AML-193 (cell line): ENCODE measurements around the gene UBALD1.

Source experiments
- DNase-seq, 2 experiments: peaks; one replicate each; lab custom pipeline; 2025; lab: John Stamatoyannopoulos, UW

Gene UBALD1

DNA sequence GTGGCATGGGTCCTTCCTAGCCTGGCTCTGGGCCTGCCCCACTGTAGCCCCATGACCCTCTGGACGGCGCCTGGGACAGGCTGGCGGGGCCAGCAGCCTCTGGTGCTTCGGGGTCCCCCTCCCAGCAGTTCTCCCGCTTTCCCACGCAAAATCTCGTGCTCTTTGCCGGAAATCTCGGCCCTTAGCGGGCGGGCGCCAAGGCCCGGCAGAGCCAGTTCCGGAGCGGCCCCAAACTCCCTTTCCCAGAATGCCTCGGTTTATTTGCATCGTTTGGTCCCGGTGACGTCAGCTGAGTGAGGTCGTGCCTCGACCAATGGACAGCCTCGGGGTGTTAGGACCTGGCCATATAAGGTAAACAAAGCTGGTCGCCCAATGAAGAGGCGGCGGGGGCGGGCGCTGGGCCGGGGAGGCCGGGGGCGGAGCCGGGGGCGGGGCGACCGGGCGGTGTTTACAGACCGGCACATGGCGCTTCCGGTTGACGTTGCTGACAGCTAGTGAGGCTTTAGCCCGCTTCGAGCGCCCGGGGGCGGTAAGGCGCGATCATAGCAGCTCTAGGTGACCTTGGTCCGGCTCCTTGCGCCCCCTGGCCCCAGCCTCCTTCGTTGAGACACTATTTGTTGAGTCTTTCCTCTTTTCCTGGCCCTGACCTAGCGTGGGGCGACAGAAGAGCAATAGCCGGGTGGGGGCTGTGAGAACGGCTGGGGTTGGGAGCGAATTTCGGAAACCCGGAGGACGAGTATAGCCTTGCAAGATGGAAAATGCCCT, 1.5 kb upstream of the UBALD1 start:
- peak; percentile 99 for DNase-seq

DNA sequence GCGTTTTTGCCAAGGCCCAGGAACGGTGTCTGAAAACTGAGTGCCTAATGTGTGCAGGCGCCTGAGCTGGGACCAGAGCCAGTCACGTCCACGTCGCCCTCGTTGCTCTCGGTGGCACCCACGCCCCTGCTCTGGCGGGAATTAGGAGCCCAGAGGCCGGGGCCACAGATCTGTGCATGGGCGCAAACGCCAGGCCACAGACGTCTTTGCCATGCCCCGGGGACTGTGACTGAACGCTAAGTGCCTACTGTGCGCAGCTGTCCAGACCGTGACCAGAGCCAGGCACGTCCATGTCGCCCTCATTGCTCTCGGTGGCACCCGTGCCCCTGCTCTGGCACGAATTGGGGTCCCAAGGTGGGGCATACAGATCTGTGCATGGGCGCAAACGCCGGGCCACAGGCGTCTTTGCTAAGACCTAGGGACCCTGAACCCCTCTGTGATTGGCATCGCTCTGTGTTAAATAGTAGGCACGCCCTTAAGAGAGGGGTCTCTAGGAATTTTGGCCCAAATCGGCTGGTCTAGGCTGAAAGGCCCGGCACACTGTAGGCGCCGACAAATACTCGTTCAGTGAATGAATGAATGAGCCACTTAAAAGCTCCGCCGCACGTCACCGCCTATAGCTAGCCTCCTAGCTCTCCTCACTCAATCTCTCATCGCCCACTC, 827 bp upstream of the UBALD1 start:
- no peak for DNase-seq

- peak in 1 of 2 experiments; percentile 6 for DNase-seq
Observed at GRCh38 chr16:4613636-4614570, 785 bp downstream of the UBALD1 start.

GRCh38 chr16:4612977-4613635, 1.6 kb downstream of the UBALD1 start:
- no peak for DNase-seq

DNA sequence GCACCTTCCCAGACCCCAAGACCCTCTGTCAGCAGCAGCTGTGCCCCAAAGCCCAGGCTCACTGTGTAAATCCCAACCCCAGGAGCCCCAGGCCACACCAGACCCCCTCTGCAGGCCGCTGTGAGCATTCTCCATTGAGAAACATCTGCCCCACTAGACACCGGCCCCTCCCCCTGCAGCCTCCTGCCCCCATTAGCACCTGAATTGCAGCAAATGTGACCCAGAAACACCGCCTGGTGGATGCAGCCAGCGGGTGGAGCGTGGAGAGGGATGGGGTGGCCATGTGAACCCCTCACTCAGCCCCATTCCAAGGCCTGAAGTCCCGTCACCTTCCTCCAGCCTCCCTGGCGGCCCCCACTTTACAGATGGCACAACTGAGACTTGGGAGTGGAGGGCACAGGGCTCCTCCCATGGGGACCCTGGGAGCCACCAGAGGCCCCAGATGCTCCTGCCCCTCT, 2.2 kb downstream of the UBALD1 start:
- no peak for DNase-seq

DNA sequence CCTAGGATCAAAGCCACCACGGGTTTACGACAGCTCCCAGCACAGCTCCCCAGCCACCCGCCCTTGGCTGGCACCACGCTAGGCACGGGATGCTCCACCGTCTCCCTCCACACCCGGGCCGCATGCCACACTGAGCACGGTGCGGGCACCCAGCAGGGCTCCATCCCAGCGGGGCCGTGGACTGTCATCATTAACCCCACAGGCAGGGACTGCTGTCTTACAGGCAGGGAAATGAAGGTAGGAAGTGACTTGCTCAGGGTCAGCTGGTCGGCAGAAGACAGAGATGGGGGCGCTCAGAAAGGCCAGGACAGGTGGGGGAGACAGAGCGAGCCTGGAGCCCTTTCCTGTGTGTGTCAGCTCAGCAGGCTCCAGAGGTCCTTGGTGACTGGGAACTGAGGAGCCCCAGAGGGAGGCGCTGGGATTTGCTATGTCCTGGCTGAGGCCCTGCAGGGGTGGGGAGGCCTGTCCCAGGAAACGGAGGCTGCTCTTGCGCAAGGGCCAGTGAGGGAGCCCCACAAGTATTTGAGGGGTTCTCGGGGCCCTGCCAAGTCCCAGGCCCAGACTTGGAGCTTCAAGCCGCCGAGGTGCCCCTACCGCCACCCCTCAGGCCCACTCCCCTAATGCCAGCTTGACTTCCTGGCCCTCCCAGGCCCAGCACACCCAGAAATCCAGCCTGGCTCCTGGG, 3.2 kb downstream of the UBALD1 start:
- no peak for DNase-seq

DNA sequence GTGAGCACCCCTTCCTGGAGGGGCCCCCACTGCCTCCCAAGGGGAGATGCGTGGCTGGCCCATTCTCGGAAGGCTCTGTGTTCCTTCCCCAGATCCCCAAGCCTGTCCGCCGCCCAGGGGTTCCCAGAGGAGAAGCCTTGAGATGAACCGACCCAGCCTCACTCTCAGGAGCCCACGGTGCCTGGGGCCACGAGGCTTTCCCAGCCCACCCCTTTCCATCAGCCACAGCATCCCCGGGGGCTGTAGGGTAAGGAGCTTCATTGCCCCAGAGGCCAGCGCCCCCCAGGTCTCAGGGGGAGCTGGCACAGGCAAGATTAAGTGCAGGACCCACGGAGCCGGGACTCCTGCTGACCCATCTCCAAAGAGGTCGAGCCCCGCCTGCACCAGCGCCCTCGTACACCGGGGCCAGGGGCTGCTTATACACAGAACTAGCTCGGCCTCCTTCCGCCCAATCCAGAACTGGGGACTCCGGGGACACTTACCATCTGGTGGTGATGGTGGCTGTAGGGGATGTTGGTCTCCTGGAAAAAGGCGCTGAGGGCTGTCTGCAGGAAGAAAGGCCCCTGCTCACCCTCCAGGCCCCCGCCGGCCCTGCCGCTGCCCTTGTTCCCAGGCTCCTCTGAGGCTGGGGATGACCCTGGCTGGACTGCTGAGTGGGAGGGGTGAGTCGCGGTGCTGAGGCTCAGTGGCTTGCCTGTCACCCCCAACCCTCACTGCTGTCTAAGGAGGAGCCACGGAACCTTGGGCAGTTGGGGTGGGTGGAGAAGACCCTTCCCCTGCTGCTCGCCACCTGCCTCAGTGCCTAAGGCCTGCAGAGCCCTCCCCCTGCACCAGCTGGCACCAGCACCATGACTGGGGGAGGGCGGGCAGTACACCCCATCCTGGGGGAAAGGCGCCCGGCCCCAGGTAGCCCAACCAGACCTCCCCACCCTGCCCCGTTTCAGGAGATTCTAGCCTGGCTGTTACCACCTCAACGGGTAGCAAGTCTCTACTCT, 4.4 kb downstream of the UBALD1 start:
- no peak for DNase-seq

DNA sequence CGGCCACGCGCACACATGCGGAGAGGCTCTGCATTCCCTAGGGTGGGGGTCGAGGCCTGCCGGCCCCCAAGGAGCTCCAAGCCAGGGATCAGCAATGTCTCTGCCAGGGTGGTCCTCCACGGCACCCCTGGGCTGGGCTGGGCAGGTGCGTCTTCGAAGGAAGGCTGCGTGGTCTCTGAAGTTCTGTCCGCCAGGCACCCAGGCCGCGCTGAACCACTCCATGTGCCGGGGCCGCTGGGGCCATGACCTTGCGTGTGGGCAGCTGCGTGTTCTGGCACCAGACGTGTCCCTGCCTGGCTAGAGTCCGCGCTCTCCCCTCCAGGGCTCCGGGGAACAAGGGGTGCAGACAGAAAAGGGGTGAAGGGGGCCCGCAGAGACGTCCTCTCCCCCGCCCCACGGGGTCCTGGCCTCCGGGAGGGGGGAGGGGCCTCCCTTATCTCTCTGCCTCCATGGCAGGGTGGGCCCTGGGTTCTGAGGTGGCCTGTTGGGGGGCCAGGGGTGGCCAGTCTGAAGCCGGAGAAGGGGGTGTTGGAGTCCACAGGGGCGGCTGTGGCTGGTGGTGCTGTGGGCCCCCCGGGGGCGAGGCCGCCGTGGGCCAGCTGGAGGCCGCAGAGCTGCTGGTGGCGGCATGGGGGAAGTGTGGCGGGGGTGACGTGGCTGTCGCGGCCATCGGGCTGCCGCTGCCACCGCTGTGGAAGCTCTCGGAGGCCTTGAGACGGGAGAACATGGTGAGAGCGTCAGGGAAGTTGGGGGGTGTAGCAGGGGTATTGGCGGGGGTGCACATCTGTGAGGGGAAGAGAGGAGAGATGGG, 5.3 kb downstream of the UBALD1 start:
- no peak for DNase-seq

- DNase-seq, result no peak
Observed at GRCh38 chr16:4608704-4608980, 6.0 kb downstream of the UBALD1 start.

DNA sequence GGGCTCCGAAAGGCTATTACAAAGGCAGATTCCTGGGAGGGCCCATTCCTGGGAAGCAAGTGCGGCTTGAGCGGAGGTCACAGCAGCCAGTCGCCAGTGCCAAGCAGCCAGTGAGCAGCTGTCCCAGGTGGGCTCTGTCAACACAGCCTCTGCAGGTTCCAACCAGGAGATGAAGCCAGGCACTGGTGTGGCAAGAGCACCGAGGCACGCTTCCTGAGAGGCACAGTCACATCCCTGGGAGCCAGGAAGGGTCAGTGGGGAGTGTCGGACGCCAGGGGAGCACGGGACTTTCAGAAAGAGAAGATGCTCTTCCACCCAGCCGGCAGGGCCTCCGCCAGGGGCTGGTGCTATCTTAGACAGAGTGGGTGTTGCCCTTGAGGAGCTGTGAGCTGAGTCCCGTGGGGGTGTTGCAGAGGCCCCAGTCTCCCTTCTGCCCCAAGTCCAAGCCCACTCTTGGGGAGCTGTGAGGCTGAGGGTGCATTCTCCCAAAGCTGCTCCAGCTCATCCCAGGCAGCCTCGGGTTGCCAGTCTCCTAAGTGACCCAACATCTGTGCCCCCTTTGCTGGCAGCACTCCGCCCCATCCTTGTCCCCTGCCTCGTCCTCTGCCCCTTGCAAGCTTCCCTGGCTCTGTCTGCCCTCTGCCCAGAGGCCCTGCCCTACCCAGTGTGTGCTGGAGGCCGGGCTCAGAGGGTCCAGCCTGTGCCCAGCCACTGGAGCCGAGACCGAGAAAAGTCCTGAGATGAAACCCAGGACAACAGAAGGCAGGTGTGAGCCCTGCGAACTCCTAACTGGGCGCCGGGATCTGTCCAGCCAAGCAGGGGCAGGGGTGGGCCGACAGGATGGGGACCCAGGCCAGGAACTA, 6.6 kb downstream of the UBALD1 start:
- no peak for DNase-seq

DNA sequence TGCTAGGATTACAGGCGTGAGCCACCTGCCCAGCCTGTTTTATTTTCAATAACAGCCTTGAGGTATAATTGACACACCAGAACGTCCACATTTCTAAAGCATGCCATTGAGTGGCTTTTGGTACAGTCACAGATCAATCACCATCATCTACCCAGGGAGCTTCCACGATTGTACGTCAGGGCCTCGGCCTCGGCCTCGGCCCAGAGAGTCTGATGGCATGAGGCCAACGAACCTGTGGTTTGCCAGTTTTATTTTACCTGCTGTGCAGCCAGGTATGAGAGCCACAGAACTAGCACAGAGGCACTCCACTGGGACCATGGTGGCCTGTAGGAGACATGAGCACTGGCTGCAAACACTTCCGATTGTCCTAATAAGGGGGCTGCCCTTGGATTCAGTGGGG, 8.3 kb downstream of the UBALD1 start:
- DNase-seq, result no peak

- no peak for DNase-seq
Observed at GRCh38 chr16:4604401-4604800, 10.3 kb downstream of the UBALD1 start.

- DNase-seq, result no peak
Observed at GRCh38 chr16:4603624-4604170, 11.0 kb downstream of the UBALD1 start.

DNA sequence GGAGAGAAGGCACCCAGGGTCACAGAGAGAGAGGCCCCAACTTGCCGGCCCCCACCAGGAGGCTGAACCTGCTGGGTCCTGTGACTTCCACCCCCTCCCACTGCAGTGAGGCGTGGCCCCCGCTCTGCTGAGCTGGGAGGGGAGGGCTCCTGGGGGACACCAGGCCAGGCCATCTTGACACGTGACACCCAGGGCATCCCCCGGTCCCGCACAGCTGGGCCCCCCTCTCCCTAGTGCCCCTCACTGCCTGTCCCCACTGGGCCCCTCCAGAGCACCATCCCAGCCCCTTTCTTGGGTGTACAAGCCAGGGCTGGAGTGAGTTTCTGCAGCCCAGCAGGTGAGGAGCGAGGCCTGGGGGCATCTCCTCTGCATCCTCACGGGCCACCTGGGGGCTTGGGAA, 12.4 kb downstream of the UBALD1 start:
- DNase-seq, result no peak

GRCh38 chr16:4601864-4602186, 12.9 kb downstream of the UBALD1 start:
- DNase-seq, result no peak

DNA sequence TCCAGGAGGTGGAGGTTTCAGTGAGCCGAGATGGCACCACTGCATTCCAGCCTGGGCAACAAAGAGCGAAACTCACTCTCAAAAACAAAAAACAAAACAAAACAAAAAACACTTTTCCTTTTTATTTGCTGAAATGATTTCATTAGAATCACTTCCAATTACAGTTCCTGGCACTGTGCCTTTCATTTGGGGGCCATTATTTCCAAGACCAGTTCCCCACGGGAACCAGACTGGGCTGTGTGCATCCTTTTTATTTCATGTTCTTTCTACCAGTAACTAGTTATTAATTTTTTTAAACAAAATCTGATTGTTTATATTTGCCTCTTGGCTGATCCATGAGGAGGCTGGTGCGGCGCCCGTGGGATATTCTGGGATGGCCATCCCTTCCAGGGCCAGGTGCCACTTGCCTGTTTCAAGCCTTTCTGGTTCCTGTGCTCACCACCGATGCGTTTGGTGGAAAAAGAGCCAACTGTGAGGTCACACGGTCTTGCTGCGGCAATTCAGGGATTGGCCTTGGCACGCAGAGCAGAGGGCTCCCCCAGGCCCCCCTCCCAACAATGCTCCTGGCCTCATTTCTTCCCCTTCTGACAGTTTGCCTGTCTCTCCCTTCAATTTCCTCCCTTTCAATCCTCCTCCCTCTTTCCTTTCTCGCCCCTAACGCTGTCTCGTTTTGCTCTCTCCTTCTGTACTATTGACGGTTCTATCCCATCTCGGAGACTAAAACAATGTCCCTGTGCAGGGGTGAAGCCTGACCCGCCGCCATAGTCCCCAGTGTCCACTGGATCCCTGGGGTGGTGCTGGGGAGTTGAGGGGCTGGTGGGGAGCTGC, 13.4 kb downstream of the UBALD1 start:
- DNase-seq, result no peak

DNA sequence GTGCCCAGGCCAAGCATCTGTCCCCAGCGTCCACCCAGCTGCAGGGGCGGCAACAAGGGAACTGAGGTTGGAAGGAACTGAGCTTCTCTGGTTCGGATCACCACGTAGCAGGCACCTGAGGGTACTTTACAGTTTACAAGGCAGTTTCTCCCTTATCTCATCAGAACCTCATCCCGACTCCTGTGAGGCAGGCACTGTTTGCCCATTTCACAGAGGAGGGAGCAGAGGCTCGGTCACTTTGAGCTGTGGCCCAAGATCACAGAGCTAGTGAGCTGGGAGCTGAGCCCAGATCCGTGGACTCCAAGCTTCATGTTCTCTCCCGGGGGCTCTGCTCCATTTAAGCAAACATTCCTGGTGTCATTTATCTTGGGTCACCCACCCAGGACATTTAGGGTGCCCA, 15.1 kb downstream of the UBALD1 start:
- no peak for DNase-seq

- DNase-seq, result no peak
Observed at GRCh38 chr16:4599037-4599436, 15.7 kb downstream of the UBALD1 start.
